ENCODE measurements around the gene PRKCZ. TPM values are rescaled to one million over a fixed set of nuclear protein-coding genes. Genes with fewer than 3 reads are reported as not detected.

PRKCZ gene
- total RNA-seq, 2 donors from 2014 or later: 50.4 to 72.2 TPM

DNA sequence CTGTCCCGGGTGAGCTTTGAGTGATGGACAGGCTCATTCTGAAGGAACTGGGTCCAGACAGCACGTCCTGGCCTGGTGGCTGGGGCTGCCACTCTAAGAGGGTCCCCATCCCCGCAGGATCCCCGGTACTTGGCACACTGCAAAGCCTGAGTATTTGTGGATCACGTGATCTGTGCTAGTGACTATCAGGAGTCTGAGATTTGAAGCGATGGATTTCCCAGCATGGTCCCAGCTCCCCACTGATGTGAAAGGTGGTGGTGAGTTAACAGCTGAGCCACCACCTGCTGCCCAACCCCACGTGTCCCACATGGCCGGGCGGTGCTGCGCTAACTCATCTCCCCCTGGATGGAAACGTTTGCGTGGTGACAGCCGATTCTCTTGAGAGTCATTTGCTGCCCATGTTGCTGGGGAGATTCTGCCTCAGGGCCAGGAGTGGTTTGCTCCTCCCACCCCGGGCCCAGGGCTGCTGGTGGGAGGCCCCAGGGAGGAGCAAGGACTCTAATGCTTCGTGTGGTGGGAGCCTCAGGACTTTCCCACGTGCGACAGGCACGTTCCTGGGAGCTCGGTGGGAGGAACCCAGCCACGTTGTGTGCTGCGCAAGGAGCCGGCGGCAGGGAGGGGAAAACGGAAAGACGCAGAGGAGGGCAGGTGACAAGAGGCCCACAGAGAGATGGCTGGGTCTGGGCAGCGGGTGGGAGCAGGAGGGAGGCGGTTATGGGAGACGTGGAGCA, 129.2 kb downstream of the PRKCZ start:
- Histone ChIP-seq H3K9ac (ENCODE audit: low read depth in 2 of 2, low read length in 2 of 2) (no peak overlapping the region), H3K9me3 (no peaks in the 10 kb centered on the region), H3K4me1 (no peaks in the 10 kb centered on the region), H3K27me3 (no peaks in the 10 kb centered on the region), H3K27ac (no peak overlapping the region), H3K36me3 (no peaks in the 10 kb centered on the region), H3K4me3 (no peak overlapping the region)
- TF ChIP-seq, protein P1, sequence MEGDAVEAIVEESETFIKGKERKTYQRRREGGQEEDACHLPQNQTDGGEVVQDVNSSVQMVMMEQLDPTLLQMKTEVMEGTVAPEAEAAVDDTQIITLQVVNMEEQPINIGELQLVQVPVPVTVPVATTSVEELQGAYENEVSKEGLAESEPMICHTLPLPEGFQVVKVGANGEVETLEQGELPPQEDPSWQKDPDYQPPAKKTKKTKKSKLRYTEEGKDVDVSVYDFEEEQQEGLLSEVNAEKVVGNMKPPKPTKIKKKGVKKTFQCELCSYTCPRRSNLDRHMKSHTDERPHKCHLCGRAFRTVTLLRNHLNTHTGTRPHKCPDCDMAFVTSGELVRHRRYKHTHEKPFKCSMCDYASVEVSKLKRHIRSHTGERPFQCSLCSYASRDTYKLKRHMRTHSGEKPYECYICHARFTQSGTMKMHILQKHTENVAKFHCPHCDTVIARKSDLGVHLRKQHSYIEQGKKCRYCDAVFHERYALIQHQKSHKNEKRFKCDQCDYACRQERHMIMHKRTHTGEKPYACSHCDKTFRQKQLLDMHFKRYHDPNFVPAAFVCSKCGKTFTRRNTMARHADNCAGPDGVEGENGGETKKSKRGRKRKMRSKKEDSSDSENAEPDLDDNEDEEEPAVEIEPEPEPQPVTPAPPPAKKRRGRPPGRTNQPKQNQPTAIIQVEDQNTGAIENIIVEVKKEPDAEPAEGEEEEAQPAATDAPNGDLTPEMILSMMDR (IDR thresholded peaks at IDR 0.05): no peak
- intact Hi-C loops (cut with DNase I): loop anchor here (10.0 kb wide), 1 partner anchor 215 kb away; no protein-coding TSS in a partner anchor
- DNase-seq: no peak

DNA sequence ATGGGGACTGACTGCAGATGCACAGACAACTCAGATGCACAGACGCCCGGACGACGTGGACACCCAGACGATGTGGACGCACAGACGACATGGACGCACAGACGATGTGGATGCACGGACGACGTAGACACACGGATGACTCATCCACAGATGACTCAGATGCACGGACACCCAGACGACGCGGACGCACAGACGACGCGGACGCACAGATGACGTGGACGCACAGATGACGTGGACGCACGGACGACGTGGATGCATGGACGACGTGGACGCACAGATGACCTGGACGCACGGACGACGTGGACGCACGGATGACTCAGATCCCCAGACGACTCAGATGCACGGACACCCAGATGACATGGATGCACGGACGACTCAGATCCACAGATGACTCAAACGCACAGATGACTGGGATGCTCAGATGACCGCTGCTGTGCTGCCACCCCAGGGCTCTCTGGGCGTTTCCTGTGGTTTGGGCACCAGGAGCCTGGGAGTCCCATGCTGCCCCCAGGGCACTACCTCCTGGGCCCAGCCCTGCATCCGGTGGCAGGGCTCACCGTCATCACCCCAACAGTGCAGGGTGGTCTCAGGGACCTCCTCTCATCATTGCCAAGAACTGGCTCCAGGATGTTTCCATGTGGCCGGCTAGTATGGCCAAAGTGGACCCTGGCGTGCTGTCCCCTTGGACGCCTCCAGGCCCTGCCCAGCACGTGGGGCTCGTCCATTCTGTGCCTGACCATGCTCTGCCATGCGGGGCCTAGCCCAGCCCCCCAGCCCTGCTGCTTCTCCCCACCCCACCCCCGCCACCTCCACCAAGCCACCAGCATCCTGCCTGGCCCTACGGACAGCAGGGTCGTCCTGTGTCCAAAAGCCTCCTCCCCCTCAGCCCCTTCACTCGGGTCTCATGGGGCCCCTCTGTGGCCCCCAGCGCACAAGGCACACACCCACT, 130.4 kb downstream of the PRKCZ start:
- H3K36me3 ChIP-seq: no peaks in the 10 kb centered on the region
- TF ChIP-seq, protein P1 (IDR thresholded peaks at IDR 0.05): no peak
- no peak overlapping the region for H3K9ac ChIP-seq (ENCODE audit: low read depth in 2 of 2, low read length in 2 of 2)
- intact Hi-C loops (cut with DNase I): no loop called here
- H3K27me3 ChIP-seq: no peaks in the 10 kb centered on the region
- H3K27ac ChIP-seq: no peak overlapping the region
- H3K9me3 ChIP-seq: no peaks in the 10 kb centered on the region
- H3K4me3 ChIP-seq: no peak overlapping the region
- H3K4me1 ChIP-seq: no peaks in the 10 kb centered on the region
- DNase-seq: no peak

DNA sequence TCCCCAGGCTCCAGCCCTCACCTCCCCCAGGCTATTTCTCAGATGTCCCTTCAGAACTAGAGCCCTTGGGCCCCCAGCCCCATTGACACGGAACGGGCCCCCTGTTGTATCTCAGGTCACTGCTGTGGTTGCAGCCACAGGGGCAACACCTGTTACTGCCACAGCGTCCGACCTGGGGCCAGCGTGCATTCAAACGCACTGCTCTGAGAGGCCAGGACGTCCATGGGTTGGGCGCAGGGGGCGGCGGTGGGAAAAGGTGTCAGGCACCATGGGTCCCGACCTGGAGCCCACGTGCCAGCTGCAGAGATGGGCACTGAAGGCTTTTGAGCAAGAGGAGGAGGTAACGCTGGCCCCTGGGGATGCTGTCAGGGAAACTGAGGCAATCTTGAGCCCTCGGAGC, 131.1 kb downstream of the PRKCZ start:
- TF ChIP-seq, protein P1 (IDR thresholded peaks at IDR 0.05): no peak
- H3K9ac ChIP-seq (ENCODE audit: low read depth in 2 of 2, low read length in 2 of 2): no peak overlapping the region
- DNase-seq: no peak
- no peaks in the 10 kb centered on the region for H3K9me3 ChIP-seq
- no peaks in the 10 kb centered on the region for H3K4me1 ChIP-seq
- no peak overlapping the region for H3K27ac ChIP-seq
- intact Hi-C loops (cut with DNase I): no loop called here
- no peak overlapping the region for H3K4me3 ChIP-seq
- H3K36me3 ChIP-seq: no peaks in the 10 kb centered on the region
- no peaks in the 10 kb centered on the region for H3K27me3 ChIP-seq

DNA sequence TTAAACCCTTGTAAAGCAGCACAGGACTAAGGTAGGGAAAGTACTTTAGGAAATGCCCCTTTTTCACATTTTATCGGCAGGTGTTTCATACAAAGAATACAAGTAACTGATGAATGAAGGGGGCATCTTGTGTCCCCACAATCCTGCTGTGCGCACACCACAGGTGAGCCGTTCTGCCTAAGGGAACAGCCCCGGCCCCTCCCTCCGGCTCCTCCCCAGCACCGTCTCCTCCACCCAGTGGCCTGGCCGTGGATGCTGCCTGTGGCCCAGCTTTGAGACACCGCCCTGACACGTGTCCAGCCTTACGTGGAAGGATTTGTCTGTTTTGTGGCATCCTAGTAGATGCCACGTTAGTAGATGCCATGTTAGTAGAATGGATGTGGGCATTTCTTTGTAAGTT, 131.5 kb downstream of the PRKCZ start:
- Histone ChIP-seq H3K9ac (ENCODE audit: low read depth in 2 of 2, low read length in 2 of 2) (no peak overlapping the region), H3K27me3 (no peaks in the 10 kb centered on the region), H3K27ac (no peak overlapping the region), H3K4me3 (no peak overlapping the region), H3K9me3 (no peaks in the 10 kb centered on the region), H3K36me3 (no peaks in the 10 kb centered on the region), H3K4me1 (no peaks in the 10 kb centered on the region)
- intact Hi-C loops (cut with DNase I): no loop called here
- TF ChIP-seq, protein P1 (IDR thresholded peaks at IDR 0.05): no peak
- no peak for DNase-seq

DNA sequence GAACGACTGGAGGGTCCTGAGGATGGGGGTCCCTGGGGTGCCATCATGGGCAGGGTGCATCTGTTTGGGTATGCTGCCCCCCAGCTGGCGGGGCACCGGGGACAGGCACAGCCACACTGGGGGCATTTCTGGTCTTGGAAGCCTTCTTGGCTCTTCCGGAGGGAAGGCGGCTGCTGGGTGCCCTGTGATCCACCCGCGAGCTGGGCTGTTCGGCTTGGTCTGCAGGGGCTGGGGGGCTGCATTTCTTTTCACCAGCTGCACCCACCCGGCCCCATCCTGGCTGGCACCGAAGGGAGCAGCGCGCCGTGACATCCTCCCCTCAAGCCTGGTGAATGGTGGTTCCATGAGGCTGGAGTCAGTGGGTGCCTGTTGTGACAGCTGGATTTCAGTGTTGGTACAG, 132.2 kb downstream of the PRKCZ start:
- Histone ChIP-seq H3K4me1 (no peaks in the 10 kb centered on the region), H3K36me3 (no peaks in the 10 kb centered on the region), H3K9me3 (no peaks in the 10 kb centered on the region), H3K27me3 (no peaks in the 10 kb centered on the region), H3K4me3 (no peak overlapping the region), H3K27ac (no peak overlapping the region), H3K9ac (ENCODE audit: low read depth in 2 of 2, low read length in 2 of 2) (no peak overlapping the region)
- intact Hi-C loops (cut with DNase I): no loop called here
- TF ChIP-seq, protein P1 (IDR thresholded peaks at IDR 0.05): no peak
- DNase-seq: no peak

All from colonic mucosa (tissue), 4 donors.